GM19240 (cell line): ENCODE data around the gene SLC9A5.

Experiments
- DNase-seq: peaks from one replicate; pipeline ENCODE4 v3.0.0; 2011; ENCODE audit warnings: low spot score; ENCODE audit not compliant: insufficient read length

Gene SLC9A5

DNA sequence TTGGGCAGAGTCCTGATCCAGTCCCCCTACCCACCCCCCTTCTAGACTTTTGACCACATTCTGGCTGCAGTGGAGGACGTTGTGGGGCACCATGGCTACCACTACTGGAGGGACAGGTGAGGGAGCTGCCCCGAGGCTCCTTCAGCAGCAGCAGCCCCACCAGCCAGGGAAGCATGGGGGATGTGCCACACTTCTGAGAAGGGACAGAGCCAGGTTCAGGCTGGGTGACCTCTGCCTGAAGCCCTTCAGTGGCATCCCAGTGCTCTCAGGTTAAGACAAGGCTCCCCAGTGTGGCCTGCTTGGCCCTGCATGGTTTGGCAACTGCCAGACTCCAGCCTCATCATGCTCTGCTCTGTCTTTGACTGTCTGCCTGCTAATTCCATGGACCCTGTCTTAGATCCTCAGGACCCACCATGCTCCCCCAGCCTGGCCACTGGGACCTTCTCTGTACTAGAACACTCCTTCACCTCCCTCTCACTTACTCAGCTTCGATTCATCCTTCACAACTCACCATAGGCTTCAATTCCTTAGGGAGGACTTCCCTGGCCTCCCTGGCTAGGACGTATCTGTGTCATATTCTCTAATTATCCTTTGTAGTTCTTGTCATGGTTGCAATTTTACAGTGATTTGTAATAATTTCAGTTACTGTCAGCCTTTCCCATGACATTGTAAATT lies 8.8 kb downstream of the SLC9A5 start:
- DNase-seq = no peak

DNA sequence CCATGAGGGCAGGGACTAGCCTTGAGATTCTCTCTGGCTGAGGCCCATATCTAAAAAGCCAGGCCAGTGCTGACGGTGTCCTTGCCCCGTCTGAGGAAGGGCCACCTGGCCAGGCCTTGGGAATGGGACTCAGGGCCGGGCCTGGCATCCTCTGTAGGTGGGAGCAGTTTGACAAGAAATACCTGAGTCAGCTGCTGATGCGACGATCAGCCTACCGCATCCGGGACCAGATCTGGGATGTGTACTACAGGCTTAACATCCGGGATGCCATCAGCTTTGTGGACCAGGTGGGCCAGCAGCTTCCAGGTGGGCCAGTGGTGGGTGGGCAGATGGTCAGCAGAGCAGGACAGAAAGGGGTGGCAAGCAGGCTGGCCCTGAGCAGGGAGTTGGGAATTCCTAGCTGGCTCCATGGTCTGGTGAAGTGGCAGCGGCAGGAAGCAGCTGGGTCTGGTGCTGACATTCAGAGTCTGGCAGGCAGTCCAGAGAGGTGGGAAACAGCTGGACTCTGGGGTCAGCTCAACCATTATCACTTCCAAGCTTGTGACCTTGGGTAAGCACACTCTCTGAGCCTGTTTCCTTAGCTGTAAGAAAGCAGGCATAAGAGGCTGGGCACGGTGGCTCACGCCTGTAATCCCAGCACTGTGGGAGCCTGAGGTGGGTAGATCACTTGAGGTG lies 9.5 kb downstream of the SLC9A5 start:
- DNase-seq = no peak

DNA sequence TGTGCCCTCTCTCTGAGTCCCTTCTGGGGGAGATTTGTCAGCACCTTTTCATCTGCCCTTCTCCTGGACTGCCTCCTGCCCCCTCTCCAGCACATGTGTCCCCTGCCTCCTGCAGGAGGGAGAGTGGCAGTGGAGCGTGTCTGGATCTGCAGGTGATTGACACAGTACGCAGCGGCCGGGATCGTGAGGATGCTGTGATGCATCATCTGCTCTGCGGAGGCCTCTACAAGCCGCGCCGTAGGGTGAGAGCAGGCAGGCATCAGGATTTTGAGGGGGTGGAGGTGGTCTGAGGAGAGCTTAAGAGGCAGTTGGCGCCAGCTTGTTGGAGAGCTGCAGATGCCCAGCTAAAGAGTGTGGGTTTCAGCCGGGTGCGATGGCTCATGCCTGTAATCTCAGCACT lies 10.9 kb downstream of the SLC9A5 start:
- no peak for DNase-seq

DNA sequence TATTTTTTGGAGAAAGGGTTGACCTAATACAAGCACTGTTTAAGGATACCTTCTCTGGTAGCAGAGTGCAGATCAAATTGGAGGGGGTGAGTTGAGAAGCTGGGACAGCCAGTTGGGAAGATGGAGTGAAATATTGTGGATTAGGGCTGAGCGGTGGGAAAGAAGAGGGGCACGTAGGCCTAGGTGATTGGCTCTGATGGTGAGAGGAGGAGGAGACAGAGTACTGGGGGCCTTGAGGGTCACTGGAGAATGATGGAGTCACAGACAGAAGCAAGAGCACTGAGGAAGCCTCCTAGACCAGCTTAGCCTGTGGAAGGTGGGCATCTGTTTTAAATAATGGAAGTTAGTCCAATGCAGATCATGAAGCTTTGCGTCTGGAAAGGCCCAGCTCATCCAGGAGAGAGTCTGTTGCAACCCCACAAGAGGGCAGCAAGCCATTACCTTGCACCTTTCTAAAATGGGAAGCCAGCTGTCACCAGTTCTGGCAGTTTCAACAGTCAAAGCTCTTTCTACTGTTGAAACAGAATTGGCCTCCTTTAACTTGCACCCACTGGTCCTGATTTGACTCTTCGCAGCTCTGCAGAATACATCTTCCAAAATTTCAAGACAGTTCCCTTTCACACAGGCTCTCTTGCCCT lies 11.8 kb downstream of the SLC9A5 start:
- DNase-seq = peak; percentile 79

DNA sequence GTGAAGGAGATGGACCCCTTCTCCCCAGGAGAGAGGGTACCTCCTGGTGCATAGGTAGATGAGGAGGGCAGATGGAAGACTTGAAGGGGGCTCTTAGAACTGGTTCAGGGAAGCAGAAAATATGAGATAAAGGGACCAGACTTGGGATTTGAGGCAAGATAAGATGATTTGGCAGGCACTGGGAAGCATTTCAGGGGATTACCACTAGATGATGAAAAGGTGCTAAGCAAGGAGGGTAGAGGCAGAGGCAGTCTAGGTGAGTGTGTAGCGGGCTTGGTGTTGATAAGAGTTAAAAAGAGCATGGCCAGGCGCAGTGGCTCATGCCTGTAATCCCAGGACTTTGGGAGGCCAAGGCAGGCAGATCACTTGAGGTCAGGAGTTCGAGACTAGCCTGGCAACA lies 14.4 kb downstream of the SLC9A5 start:
- no peak for DNase-seq

DNA sequence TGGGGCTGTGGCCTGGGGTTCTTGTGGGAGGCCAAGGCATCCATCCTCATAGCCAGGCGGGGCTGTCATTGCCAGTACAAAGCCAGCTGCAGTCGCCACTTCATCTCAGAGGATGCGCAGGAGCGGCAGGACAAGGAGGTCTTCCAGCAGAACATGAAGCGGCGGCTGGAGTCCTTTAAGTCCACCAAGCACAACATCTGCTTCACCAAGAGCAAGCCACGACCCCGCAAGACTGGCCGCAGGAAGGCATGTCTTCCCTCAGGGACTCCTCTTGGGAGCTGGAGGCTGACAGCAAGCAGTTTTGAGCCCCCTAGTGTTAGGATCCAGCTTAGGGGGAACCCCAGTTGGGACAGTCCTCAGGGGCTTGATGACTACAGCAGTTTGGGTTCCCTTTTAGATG lies 15.5 kb downstream of the SLC9A5 start:
- DNase-seq = no peak

DNA sequence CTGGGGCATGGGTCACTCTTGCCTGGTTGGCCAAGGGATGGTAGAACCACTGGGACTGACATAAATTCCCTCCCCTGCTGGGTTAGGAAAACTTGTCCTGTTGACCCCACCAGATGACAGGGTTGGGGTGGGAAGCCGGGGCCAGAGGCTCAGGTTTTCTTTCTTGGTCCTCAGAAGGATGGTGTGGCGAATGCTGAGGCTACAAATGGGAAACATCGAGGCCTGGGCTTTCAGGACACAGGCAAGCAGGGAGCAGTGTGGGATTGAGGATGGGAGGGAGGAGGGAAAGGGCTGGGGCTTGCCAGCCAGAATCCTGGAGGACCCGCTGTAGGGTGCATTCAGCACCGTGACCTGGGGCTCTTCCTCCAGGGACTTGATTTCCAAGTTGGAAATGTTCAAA lies 16.1 kb downstream of the SLC9A5 start:
- no peak for DNase-seq

DNA sequence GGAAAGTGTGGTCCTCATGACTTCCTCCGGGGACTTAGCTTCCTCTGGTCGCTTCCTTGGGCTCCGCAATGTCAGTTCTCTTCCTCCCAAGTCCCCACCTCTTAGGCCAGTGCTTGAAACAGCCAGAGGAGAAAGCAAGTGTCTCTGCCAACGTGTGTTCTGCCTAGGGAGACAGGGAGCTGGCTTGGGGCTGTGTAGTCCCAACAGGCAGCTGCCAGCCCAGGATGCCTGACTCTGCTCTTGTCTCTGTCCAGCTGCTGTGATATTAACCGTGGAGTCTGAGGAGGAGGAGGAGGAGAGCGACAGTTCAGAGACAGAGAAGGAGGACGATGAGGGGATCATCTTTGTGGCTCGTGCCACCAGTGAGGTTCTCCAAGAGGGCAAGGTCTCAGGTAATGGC lies 17.1 kb downstream of the SLC9A5 start:
- no peak for DNase-seq

DNA sequence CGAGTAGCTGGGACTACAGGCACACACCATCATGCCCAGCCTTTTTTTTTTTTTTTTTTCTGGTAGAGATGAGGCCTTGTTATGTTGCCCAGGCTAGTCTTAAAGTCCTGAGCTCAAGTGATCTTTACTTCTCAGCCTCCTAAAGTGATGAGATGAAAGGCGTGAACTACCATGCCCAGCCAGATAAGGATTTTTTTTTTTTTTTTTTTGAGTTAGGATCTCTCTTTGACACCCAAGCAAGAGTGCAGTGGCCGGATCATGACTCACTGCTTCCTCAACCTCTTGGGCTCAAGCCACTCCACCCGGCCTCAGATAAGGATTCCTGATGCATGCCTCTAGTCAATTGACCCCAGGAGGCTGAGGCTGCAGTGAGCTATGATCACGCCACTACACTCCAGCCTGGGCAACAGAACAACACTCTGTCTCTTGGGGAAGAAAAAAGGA lies 19.4 kb downstream of the SLC9A5 start:
- DNase-seq = no peak

DNA sequence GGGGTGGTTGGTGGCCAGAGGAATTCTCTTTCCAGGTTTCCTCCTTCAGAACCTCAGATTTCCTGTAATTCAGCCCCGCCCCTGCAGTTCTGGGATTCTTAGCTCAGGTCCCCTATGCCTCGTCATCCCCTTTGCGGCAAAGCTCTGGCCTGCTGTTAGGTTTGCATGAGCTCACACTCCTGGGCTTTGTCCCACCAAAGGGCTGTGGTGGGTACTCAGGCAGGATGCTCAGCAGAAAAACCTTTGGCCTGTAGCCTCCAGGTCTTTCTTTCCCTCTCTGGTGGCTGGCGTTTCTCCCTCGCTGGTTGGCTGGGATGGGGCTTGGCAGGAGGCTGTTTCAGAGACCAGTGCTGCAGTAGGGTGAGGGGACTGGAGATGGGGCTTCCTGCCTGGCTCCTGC lies 21.0 kb downstream of the SLC9A5 start:
- no peak for DNase-seq

DNA sequence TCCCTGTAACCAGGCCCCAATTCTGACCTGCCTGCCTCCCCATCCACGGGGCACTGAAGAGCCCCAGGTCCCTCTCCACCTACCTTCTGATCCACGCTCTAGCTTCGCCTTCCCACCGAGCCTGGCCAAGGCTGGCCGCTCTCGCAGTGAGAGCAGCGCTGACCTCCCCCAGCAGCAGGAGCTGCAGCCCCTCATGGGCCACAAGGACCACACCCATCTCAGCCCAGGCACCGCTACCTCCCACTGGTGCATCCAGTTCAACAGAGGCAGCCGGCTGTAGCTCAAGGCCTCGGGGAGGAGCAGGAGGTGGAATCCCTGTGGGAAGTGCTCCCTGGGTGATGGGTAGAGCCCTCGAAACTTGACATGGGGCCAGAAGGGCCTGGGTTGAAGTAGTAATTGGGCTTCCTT lies 22.2 kb downstream of the SLC9A5 start:
- no peak for DNase-seq

DNA sequence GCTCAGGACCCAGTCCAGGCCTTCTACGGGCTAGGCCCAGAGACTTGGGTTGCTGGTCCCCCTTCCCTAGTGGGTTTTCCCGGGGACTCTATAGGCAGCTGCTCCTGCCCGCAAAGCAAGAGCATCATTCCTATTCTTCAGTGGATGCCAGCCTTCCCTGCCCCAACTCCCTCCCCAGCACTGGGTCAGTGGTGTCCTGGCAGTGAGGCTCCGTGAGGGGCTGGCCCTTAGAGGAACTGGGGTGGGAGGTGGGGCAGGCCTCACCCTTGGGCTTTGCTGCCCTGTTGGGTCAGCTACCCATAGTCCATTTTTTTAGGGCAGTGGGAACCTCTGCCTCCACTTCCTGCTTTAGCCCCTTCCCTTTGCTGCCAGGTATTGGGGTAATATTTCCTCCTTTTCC lies 22.7 kb downstream of the SLC9A5 start:
- DNase-seq = no peak

DNA sequence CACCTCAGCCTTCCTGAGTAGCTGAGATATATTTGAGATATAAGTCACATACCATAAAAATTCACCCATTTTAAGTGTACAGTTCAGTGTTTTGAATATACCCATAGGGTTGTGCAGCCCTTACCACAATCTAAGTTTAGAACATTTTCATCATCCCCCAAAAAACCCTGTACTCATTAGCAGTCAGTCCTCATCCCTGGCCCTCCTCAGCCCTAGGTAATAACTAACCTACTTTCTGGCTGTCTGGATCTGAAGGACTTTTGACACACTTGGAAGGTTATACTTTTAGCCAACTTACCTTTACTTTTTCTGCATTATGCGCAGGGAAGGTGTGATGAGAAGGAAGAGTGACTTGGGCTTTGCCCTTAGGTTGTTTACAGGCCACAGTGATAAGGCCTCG lies 26.5 kb downstream of the SLC9A5 start:
- DNase-seq = no peak

DNA sequence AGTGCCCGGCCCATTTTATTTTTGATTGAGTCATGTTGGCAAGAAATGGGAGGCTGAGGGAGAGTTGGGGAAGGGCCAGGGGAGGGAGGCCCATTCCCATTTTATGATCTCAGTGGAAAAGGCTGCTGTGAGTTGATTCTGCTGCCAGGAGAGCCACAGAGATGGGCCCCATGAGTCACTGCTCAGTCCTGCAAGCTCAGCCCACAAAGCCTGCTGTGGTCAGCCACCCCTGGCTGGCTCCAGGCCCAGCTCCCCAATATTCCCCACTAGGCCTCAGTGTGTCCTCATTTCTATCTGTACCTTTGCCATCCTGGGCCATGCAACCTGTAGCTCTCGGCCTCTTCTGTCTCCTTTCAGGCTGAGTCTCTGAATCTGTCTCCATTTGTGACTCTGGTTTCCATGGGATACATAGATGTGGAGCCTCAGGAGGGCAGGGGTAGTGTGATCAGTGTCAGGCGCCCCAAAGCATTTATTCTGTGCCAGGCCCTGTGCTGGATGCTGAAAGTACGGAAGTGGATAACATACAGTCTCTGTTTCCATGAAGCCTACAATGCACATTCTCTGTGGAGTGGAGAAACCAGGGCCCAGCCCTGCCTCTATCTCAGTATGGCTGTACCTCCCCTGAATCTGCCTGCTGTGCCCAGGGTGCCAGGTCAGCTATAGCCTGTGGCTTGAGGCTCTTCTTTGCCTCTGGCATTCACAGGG lies 28.7 kb downstream of the SLC9A5 start:
- no peak for DNase-seq

DNA sequence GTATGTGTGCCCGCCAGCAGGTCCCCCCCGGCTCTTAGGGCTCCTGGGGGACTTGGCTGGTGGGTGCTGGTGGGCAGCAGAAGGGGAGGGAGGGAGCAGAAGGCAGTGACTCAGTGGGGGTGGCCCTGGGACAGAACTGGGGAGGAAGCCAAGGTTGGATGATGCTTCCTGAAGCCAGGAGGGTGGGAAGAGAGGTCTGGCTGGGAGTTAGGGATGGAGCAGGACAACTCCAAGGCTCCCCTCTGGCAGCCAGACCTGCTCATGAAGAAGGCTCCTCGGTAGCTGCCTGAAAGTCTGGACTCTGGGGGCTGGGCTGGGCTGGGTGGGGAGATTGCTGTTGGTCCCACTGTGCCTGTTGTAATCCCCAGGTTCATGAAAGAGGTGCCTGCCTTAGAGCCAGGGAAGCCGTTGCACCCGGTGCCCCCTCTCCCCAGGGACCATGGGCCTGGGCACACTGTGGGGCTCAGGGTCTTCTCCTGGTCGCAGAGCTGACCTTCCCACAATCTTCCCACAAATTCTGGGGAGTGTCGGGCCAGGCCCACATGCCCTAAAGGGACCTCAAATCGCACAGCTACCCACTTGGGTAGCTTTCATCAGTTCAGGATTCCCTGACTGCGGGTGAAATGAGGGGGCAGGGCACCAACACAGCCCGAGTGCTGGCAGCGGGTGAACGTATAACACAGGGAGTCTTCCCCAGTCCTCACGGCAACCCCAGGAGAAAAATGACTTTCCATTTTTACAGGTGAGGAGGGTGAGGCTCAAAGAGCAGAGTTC lies 29.4 kb downstream of the SLC9A5 start:
- no peak for DNase-seq

DNA sequence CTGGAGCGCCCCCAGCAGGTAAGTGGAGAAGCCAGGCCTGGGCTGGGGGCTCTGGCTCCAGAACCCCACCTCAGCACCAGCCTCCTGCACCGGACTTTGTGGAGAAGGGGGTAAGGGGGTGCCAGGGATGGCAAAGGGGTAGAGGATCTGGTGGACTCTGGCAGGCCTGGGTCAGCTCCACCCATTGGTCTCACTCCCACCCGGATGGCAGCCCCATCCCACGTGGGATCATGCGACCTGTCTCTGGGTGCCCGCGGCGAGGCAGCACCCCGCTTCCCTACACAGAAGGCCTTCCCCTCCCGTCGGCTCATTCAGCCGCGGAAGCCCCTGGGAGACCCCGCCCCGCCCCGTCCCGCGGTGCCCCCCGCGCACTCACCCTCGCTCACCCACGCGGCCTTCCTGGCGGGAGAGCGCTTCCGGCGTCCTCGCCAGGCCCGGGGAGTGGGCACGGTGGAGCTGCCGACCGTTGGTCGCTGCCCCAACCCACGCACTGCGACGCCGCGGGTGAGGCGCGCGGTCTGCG lies 30.1 kb downstream of the SLC9A5 start:
- DNase-seq = peak; percentile 54

DNA sequence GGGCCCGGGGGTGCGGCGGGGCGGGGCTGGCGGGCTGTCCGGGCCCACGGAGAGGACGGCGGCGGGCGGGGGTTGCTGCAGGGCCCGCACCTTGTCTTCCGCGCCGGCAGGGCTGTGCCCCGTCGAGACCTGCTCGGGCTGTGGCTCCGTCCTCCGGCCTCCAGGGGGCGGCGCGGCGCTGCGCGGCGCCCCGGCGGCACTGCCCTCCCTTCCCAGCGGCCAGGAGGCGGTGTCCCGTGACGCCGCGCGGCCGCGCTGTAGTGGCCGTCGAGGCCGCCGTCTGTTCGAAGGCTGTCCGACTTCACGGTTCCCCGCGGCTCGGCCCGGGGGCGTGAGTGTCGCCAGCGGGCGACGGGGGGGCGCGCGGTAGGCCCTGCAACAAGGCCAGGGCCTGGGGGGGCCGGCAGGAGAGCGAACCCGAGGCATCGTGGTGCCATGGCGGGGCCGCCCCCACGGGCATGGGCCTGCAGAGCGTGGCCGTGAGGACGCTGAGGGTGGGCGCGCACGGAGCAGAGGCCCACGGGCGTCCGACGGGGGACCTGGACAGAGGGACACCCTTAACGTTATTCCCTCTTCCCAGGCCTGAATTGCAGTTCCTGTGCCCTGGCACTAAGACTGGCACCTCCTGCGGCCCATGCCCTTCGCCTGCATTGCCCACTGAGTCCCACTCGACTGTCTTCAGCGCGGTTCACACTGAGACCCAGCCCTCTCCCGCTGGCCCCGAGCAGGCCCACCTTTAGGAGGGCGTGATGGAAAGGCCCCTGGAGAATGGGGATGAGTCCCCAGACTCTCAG lies 30.7 kb downstream of the SLC9A5 start, which contains the start of gene PLEKHG4:
TSS of gene PLEKHG4 (plus strand) at position 237 of the 794 bp plus-strand sequence. CDS start at position 750, 513 bp downstream.
- peak; percentile 96 for DNase-seq

DNA sequence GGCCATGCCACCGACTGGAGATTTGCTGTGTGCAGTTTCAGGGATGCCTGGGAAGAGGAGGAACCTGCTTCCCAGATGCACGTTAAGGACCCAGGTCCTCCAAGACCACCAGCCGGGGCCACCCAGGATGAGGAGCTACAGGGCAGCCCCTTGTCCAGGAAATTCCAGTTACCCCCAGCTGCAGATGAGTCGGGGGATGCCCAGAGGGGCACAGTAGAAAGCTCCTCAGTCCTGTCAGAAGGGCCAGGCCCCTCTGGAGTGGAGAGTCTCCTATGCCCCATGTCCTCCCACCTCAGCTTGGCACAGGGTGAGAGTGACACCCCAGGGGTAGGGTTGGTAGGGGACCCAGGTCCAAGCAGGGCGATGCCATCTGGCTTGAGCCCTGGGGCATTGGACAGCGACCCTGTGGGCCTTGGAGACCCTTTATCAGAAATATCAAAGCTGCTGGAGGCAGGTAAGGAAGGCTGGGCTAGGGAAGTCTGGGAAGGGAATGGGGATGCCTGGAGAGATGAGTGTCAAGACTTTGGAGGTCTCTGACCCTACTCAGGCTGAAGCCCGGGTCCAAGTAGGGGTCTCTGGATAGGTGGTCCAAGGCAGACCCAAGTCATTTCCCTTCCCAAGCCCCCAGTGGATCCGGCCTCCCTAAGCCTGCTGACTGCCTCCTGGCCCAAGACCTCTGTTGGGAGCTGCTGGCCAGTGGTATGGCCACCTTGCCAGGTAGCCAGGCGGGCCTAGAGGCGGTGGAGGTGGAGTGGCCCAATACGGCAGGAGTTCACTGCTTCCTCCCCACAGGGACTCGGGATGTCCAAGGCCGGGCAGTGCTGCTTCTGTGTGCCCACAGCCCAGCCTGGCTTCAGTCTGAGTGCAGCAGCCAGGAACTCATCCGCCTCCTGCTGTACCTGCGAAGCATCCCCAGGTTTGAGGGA lies 31.6 kb downstream of the SLC9A5 start:
- no peak for DNase-seq
